DND-41 (cell line): ENCODE results near the gene TPO.

Source experiments
- ATAC-seq: fragments of 200-7000 bp; cut with Tn5 transposase; 3 replicates; pipeline ENCODE4 v1.9.1; 2021; ENCODE audit warnings: low read depth; ENCODE audit not compliant: insufficient read depth
- DNase-seq: peaks from one replicate; pipeline ENCODE4 v3.0.0-alpha.2; 2020
- H2AFZ ChIP-seq: 2 replicates; pipeline ENCODE4 v1.6.0; 2012; ENCODE audit warnings: low read depth, low read length
- H3K27ac ChIP-seq: 2 replicates; pipeline ENCODE4 v1.5.1; 2012; ENCODE audit warnings: low read length, inconsistent platforms
- H3K27me3 ChIP-seq: fragments of 200-600 bp; sonication (generic); 2 replicates; pipeline ENCODE4 v1.6.0; 2012; ENCODE audit warnings: low read length, mild to moderate bottlenecking, inconsistent platforms; ENCODE audit not compliant: insufficient read depth, poor library complexity
- H3K36me3 ChIP-seq: 2 replicates; pipeline ENCODE4 v1.5.1; 2012; ENCODE audit warnings: low read length, inconsistent platforms; ENCODE audit not compliant: insufficient read depth
- H3K4me1 ChIP-seq: 2 replicates; pipeline ENCODE4 v1.5.1; 2012; ENCODE audit warnings: mild to moderate bottlenecking, low read length; ENCODE audit not compliant: insufficient read depth
- H3K4me2 ChIP-seq: 2 replicates; pipeline ENCODE4 v1.6.0; 2012; ENCODE audit warnings: mild to moderate bottlenecking, moderate library complexity, low read length, inconsistent platforms; ENCODE audit not compliant: insufficient read depth
- H3K4me3 ChIP-seq, 2 experiments: fragments of 200-600 bp in 1 of 2; shearing (Covaris generic) in 1 of 2; 2 replicates each; pipeline ENCODE4 v1.5.1; 2012 to 2016; ENCODE audit warnings: inconsistent platforms in 2 of 2, low read length in 2 of 2, mild to moderate bottlenecking in 2 of 2, low read depth in 1 of 2, moderate library complexity in 1 of 2
- H3K79me2 ChIP-seq: 2 replicates; pipeline ENCODE4 v1.6.0; 2012; ENCODE audit warnings: low read length, inconsistent platforms; ENCODE audit not compliant: insufficient read depth
- H3K9ac ChIP-seq: 2 replicates; pipeline ENCODE4 v1.6.0; 2012; ENCODE audit warnings: low read depth, mild to moderate bottlenecking, inconsistent platforms, low read length, moderate library complexity
- H3K9me3 ChIP-seq: 2 replicates; pipeline ENCODE4 v1.5.1; 2012; ENCODE audit warnings: low read length, moderate library complexity, mild to moderate bottlenecking, inconsistent platforms; ENCODE audit not compliant: insufficient read depth, severe bottlenecking
- H4K20me1 ChIP-seq: 2 replicates; pipeline ENCODE4 v1.6.0; 2012; ENCODE audit warnings: low read length; ENCODE audit not compliant: insufficient read depth
- EZH2 ChIP-seq: IDR thresholded peaks from 3 replicates; pipeline ENCODE4 v1.6.1; 2012; ENCODE audit warnings: borderline replicate concordance, low read depth, mild to moderate bottlenecking, moderate library complexity, low read length, inconsistent platforms; ENCODE audit not compliant: severe bottlenecking
- TF ChIP-seq, protein P1 (sequence below): IDR thresholded peaks from 2 replicates; pipeline ENCODE4 v1.5.1; 2012; ENCODE audit warnings: borderline replicate concordance, low read length, moderate library complexity, mild to moderate bottlenecking; ENCODE audit not compliant: poor library complexity, severe bottlenecking; ENCODE audit errors: extremely low read depth

TPO gene

DNA sequence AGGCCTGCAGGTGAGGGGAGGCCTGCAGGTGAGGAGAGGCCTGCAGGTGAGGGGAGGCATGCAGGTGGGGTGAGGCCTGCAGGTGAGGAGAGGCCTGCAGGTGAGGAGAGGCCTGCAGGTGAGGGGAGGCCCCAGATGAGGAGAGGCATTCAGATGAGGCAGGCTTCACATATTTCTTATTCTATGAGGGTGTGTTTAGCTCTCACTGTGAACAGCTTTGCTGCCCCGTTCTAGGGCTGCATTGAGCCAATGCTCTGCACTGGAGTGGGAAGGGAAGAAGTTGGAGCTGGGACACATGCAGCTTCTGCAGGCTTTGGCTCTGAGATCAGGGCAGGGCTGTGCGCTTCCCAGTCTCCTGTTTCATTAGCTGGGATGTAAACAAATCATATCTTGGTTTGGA, 19.5 kb downstream of the TPO start:
- Histone ChIP-seq H3K79me2 (no peaks in the 10 kb centered on the region), H3K4me3 (no peak overlapping the region)
- no peak for TF ChIP-seq EZH2
- TF ChIP-seq, protein P1, sequence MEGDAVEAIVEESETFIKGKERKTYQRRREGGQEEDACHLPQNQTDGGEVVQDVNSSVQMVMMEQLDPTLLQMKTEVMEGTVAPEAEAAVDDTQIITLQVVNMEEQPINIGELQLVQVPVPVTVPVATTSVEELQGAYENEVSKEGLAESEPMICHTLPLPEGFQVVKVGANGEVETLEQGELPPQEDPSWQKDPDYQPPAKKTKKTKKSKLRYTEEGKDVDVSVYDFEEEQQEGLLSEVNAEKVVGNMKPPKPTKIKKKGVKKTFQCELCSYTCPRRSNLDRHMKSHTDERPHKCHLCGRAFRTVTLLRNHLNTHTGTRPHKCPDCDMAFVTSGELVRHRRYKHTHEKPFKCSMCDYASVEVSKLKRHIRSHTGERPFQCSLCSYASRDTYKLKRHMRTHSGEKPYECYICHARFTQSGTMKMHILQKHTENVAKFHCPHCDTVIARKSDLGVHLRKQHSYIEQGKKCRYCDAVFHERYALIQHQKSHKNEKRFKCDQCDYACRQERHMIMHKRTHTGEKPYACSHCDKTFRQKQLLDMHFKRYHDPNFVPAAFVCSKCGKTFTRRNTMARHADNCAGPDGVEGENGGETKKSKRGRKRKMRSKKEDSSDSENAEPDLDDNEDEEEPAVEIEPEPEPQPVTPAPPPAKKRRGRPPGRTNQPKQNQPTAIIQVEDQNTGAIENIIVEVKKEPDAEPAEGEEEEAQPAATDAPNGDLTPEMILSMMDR, result no peak

DNA sequence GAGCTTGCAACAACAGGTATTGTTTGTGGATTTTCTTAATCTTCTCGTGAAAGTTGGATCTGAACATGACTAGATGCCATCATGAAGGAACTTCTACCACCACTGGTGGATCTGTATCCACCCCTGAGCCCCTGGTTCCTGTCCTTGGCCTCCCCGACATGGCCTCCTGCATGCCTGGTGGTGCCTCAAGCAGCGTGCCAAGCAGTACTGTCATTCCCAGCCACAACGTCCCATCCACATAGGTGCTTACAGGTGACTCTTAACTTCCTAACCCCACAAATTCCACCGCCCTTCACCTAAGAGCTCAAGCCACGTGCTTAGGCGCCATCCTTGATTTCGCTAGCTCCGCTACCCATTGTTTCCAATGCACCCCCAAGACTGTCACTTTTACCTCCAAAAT, 23.1 kb downstream of the TPO start:
- no peak overlapping the region for H3K9ac ChIP-seq
- H3K9me3 ChIP-seq, result no peaks in the 10 kb centered on the region
- H3K4me3 ChIP-seq, result no peak overlapping the region
- no peak for TF ChIP-seq EZH2
- TF ChIP-seq, protein P1, result no peak
- H3K4me1 ChIP-seq, result no peaks in the 10 kb centered on the region
- H3K27ac ChIP-seq, result no peak overlapping the region
- no peaks in the 10 kb centered on the region for H3K27me3 ChIP-seq
- H3K79me2 ChIP-seq, result no peaks in the 10 kb centered on the region
- DNase-seq (no peak), ATAC-seq (no peak)
- H3K4me2 ChIP-seq, result no peak overlapping the region
- no peaks in the 10 kb centered on the region for H4K20me1 ChIP-seq
- H2AFZ ChIP-seq, result no peak overlapping the region
- no peaks in the 10 kb centered on the region for H3K36me3 ChIP-seq

More for the DNA sequence above, 19.5 kb downstream of the TPO start:
- Histone ChIP-seq H3K27me3 (no peaks in the 10 kb centered on the region), H3K4me1 (no peaks in the 10 kb centered on the region), H3K4me2 (no peak overlapping the region), H3K9ac (no peak overlapping the region), H4K20me1 (no peaks in the 10 kb centered on the region), H2AFZ (no peak overlapping the region), H3K27ac (no peak overlapping the region), H3K36me3 (no peaks in the 10 kb centered on the region), H3K9me3 (no peaks in the 10 kb centered on the region)
- ATAC-seq, result no peak
- DNase-seq, result no peak

DNA sequence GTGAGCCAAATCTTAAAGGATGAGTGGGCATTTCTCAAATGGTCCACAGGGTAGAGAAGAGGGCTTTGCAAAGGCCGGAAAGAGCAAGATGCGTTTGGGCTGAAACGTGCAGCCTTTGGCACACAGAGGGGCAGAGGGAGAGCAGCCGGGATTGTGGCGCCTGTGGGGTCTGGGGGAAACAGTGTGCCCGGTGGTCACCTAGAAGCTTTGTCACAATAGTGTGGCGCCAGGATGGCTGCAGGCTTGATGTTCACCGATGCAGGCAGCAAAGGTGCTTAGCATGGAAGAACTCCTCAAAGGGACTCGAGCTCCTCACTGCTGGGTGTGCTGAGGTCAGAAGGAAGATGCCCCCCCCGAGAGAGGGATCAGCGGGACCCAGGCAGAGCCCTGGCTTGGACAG, 23.8 kb downstream of the TPO start:
- TF ChIP-seq, protein P1, result no peak
- TF ChIP-seq EZH2, result no peak
- Histone ChIP-seq H3K27me3 (no peaks in the 10 kb centered on the region), H3K9me3 (no peaks in the 10 kb centered on the region), H3K4me2 (no peak overlapping the region), H4K20me1 (no peaks in the 10 kb centered on the region), H3K9ac (no peak overlapping the region), H2AFZ (no peak overlapping the region), H3K27ac (no peak overlapping the region), H3K79me2 (no peaks in the 10 kb centered on the region), H3K4me1 (no peaks in the 10 kb centered on the region), H3K36me3 (no peaks in the 10 kb centered on the region), H3K4me3 (no peak overlapping the region)
- ATAC-seq (no peak), DNase-seq (no peak)

DNA sequence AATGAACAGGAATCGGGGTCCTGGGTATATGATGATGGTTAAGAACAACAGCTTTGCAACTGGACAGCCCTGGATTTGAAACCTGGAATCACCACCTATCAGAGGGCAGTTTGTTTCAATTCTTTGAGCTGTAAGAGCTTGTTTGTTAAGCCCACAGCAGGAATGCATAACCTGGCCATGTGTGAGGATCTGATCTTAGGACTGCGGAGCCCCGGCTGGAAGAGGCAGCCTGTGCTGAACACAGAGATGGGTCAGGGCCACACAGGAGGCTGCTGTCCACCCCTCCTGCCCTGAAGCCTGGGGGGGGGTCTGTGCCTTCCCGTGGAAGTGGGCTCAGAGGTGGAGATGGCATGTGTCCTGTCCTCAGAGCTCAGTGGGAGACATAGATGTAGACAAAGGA, 24.3 kb downstream of the TPO start:
- Histone ChIP-seq H3K79me2 (no peaks in the 10 kb centered on the region), H3K9me3 (no peaks in the 10 kb centered on the region), H3K27me3 (no peaks in the 10 kb centered on the region), H3K4me1 (no peaks in the 10 kb centered on the region), H4K20me1 (no peaks in the 10 kb centered on the region), H3K27ac (no peak overlapping the region), H2AFZ (no peak overlapping the region), H3K4me3 (no peak overlapping the region), H3K4me2 (no peak overlapping the region), H3K36me3 (no peaks in the 10 kb centered on the region), H3K9ac (no peak overlapping the region)
- ATAC-seq (no peak), DNase-seq (no peak)
- TF ChIP-seq EZH2, result no peak
- TF ChIP-seq, protein P1, result no peak
